ENCODE data around the gene KLHL3.

Gene KLHL3

DNA sequence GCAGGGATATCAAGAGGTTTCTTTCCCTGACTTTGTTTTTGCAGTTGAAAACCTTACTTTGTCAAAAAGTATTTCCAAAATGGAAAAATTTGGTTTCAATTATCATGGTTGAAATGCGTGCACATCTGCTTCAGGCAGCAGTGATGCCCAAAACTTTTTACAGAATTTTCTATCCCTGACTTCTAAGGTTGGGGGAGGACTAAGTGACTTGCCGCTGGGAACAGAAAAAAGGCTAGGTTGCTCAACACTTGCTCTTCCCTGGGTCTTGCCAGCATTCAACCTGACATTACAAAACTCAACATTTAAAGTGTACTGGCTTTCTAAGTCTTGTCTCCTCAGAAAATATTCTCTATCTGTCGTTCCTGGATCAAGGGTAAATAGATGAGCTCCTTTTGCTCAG lies 4.7 kb downstream of the KLHL3 start:
- Histone ChIP-seq H3K36me3 (no peaks in the 10 kb centered on the region), H3K4me3 (ENCODE audit: low read depth, low read length) (no peak overlapping the region), H3K27me3 (no peaks in the 10 kb centered on the region), H3K4me1 (no peaks in the 10 kb centered on the region), H3K9me3 (no peaks in the 10 kb centered on the region)
- TF ChIP-seq, protein P1, sequence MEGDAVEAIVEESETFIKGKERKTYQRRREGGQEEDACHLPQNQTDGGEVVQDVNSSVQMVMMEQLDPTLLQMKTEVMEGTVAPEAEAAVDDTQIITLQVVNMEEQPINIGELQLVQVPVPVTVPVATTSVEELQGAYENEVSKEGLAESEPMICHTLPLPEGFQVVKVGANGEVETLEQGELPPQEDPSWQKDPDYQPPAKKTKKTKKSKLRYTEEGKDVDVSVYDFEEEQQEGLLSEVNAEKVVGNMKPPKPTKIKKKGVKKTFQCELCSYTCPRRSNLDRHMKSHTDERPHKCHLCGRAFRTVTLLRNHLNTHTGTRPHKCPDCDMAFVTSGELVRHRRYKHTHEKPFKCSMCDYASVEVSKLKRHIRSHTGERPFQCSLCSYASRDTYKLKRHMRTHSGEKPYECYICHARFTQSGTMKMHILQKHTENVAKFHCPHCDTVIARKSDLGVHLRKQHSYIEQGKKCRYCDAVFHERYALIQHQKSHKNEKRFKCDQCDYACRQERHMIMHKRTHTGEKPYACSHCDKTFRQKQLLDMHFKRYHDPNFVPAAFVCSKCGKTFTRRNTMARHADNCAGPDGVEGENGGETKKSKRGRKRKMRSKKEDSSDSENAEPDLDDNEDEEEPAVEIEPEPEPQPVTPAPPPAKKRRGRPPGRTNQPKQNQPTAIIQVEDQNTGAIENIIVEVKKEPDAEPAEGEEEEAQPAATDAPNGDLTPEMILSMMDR (IDR thresholded peaks at IDR 0.05; ENCODE audit: low read depth, low read length), result no peak
- DNase-seq, result no peak

DNA sequence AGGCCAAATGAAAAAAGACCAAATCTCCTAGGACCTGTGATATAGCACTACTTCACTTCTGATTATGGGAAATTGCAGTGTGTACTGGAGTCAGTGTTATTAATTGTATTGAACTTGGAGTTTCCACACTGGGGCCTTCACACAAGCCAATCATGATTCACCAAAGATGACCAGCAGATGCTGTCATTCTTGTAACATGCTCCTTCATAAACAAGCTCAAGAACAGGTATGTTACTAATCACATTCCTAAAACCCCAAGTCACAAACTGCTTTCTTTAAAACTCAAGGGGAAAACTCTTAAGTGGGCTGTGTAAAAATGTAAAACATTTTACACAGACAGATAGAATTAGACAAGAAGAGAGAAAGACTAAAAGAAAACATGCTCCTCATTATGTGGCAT lies 5.6 kb downstream of the KLHL3 start:
- H3K36me3 ChIP-seq, result no peaks in the 10 kb centered on the region
- DNase-seq, result no peak

DNA sequence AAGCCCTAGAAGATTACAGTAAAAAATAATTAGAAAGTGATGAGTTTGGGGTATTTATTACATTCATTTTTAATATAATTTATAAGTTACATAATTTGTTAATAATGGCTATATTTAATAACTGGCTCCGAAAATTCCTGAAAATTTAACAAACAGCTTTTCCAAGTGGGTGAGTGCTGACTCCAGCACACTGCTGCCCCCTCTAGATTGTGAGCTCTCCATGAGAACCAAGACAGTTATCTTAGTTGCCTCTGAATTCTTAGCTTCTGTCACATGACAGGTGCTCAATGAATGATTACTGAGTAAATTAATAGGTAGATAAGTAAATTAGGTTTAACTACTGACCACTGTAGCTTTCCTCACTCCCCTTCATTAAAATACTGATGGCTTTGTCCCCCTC lies 7.8 kb downstream of the KLHL3 start:
- no peak for DNase-seq
- no peaks in the 10 kb centered on the region for H3K9me3 ChIP-seq
- H3K36me3 ChIP-seq, result no peaks in the 10 kb centered on the region
- no peaks in the 10 kb centered on the region for H3K4me1 ChIP-seq
- no peaks in the 10 kb centered on the region for H3K27me3 ChIP-seq
- no peak overlapping the region for H3K4me3 ChIP-seq (ENCODE audit: low read depth, low read length)
- TF ChIP-seq, protein P1 (IDR thresholded peaks at IDR 0.05; ENCODE audit: low read depth, low read length), result 0 out of 2 replicates have a peak, but pooled peaks have one; percentile 3

More for the DNA sequence above, 5.6 kb downstream of the KLHL3 start:
- Histone ChIP-seq H3K9me3 (no peaks in the 10 kb centered on the region), H3K4me1 (no peaks in the 10 kb centered on the region), H3K4me3 (ENCODE audit: low read depth, low read length) (no peak overlapping the region), H3K27me3 (no peaks in the 10 kb centered on the region)
- TF ChIP-seq, protein P1 (IDR thresholded peaks at IDR 0.05; ENCODE audit: low read depth, low read length), result no peak

DNA sequence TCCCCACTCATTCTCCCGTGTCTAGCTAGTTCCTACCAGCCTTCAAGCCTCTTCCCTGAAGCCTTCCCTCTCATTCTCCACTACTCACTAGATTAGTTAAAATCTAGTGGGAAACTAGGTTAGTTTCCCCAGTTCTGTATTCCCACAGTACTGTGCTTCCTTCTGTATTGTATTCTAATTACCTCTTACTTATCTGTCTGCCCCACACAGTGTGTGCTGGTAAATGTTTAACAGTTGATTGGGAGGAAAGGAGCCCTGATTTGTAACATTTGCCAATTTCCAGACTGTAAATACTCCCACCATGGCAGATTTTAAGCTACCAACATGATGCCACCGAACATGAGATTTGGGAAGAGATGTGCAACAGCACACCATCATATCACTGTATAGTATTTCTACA lies 8.3 kb downstream of the KLHL3 start:
- TF ChIP-seq, protein P1 (IDR thresholded peaks at IDR 0.05; ENCODE audit: low read depth, low read length), result no peak
- Histone ChIP-seq H3K36me3 (no peaks in the 10 kb centered on the region), H3K4me1 (no peaks in the 10 kb centered on the region), H3K27me3 (no peaks in the 10 kb centered on the region), H3K4me3 (ENCODE audit: low read depth, low read length) (no peak overlapping the region), H3K9me3 (no peaks in the 10 kb centered on the region)
- DNase-seq, result no peak

DNA sequence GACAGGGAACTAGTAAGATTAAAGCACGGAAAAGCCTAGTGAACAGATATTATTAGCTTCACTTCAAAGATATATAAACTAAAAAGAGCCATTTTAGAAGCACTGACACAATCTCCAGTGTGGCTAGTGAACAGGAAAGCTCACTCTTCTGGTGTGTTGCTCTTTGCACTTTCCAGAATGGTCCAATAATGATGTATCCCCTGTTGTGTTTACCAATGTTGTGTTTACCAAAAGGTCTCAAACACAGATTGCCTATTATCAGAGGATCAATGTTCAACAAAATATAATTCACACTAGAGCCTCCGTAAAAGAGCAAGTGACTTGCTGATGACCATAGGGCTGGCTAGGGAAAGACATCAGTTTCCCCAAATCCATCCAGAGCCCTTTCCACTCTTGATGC lies 11.6 kb downstream of the KLHL3 start:
- no peak for DNase-seq
- Histone ChIP-seq H3K27me3 (no peaks in the 10 kb centered on the region), H3K4me1 (no peaks in the 10 kb centered on the region), H3K36me3 (no peaks in the 10 kb centered on the region), H3K9me3 (no peaks in the 10 kb centered on the region), H3K4me3 (ENCODE audit: low read depth, low read length) (no peak overlapping the region)
- TF ChIP-seq, protein P1 (IDR thresholded peaks at IDR 0.05; ENCODE audit: low read depth, low read length), result no peak

DNA sequence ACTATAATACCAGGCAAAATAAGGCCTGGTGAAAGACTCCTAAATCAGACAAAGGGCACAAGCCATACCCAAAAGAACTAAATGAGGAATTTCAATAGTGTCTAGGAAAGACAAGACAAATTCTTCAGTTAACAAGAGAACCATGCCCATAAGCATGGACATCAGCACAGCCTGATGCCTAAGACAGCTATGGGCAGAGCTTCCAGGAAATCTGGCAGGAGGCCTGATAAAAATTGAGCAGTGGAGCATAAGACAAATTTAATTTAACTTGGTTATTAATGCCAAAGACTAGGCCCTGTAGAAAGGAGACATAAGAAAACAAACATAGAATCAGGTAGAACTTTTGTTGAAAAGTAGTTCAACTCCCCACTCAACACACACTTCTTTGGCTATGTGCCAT lies 17.3 kb downstream of the KLHL3 start:
- H3K4me1 ChIP-seq, result peaks cover 8% of the 10 kb centered on the region
- TF ChIP-seq, protein P1 (IDR thresholded peaks at IDR 0.05; ENCODE audit: low read depth, low read length), result no peak

More for the DNA sequence above, 17.3 kb downstream of the KLHL3 start:
- Histone ChIP-seq H3K36me3 (no peaks in the 10 kb centered on the region), H3K27me3 (no peaks in the 10 kb centered on the region), H3K4me3 (ENCODE audit: low read depth, low read length) (no peak overlapping the region), H3K9me3 (no peaks in the 10 kb centered on the region)
- peak; percentile 24 for DNase-seq
